Kidney epithelial cell (primary cell): ENCODE measurements around the gene BMERB1. TPM values are rescaled to one million over a fixed set of nuclear protein-coding genes. Genes with fewer than 3 reads are reported as not detected.

Source experiments
- DNase-seq: peaks from one replicate; pipeline ENCODE4 v3.0.0-alpha.2; 2010; ENCODE audit warnings: low read depth
- H3K27me3 ChIP-seq: 2 replicates; pipeline ENCODE4 v1.6.0; 2011; ENCODE audit warnings: low read length; ENCODE audit not compliant: control insufficient read depth, insufficient read depth
- H3K36me3 ChIP-seq: 2 replicates; pipeline ENCODE4 v1.5.1; 2011; ENCODE audit warnings: low read length; ENCODE audit not compliant: control insufficient read depth, insufficient read depth
- H3K4me3 ChIP-seq: 2 replicates; pipeline ENCODE4 v1.5.1; 2011; ENCODE audit warnings: low read depth, mild to moderate bottlenecking, control low read depth, low read length
- total RNA-seq: library from RNA; depleted of rRNA; stranded (reverse); fragments of >200 nt; gene quantifications from 2 replicates; pipeline ENCODE4 v1.2.3, GENCODE V29; 2015
- TF ChIP-seq, protein P1 (sequence below): IDR thresholded peaks from 2 replicates; pipeline ENCODE4 v1.5.1; 2011; ENCODE audit warnings: mild to moderate bottlenecking, moderate library complexity, low read length, control low read depth, inconsistent platforms; ENCODE audit not compliant: insufficient read depth, poor library complexity, severe bottlenecking

The BMERB1 gene
- total RNA-seq, 1 donor from 2014 or later: 29.3 TPM

DNA sequence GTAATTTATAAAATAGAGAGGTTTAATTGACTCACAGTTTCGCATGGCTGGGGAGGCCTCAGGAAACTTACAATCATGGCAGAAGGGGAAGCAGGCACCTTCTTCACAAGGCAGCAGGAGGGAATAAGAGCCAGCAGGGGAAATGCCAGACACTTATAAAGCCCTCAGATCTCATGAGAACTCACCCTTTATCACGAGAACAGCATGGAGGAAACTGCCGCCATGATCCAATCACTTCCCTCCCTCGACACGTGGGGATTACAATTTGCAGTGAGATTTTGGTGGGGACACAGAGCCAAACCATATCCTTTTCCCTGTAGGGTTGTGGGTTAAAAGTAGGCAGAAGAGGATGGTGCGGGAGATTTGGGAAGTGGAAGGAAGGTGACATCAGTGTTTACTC, 101.4 kb downstream of the BMERB1 start:
- Histone ChIP-seq H3K27me3 (no peaks in the 10 kb centered on the region), H3K36me3 (no peaks in the 10 kb centered on the region), H3K4me3 (no peak overlapping the region)
- TF ChIP-seq, protein P1, sequence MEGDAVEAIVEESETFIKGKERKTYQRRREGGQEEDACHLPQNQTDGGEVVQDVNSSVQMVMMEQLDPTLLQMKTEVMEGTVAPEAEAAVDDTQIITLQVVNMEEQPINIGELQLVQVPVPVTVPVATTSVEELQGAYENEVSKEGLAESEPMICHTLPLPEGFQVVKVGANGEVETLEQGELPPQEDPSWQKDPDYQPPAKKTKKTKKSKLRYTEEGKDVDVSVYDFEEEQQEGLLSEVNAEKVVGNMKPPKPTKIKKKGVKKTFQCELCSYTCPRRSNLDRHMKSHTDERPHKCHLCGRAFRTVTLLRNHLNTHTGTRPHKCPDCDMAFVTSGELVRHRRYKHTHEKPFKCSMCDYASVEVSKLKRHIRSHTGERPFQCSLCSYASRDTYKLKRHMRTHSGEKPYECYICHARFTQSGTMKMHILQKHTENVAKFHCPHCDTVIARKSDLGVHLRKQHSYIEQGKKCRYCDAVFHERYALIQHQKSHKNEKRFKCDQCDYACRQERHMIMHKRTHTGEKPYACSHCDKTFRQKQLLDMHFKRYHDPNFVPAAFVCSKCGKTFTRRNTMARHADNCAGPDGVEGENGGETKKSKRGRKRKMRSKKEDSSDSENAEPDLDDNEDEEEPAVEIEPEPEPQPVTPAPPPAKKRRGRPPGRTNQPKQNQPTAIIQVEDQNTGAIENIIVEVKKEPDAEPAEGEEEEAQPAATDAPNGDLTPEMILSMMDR: no peak
- no peak for DNase-seq

DNA sequence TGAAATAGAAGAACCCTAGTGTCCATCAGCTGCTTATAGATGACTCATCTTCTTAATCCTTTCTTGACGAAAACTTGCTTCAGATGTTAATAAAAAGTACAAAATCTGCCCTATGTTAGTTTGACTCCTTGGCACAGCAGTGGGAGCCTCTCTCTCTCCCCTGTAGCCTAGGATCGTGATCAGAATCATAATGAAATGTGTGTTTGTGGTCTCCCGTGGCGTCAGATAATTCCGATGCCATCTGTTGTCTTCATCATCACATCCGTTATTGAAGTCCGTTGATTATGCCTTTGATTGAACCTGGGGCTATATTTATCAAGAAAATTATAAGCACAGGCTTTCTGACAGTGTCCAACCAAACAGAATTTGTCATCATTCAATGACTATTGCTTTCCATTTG, 102.5 kb downstream of the BMERB1 start:
- TF ChIP-seq, protein P1: no peak
- no peaks in the 10 kb centered on the region for H3K27me3 ChIP-seq
- DNase-seq: no peak

DNA sequence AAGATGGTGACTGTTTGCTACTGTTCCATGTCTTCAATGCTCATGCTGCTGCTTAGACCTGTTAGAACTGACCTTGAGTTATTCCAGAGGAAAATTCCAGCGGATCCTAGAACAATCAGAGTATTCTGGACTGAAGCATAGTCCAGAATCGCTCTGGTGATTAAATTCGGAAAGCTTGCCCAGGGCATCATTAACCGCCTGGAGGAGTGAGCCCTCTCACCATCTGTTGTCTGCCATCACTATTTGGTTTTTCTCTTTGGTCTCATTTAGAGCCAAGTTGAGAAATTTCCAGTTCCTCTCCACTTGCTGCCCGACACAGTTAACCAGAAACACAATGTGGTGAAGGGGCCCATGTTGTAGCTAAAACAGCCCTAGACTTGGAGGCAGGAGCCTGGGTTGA, 104.1 kb downstream of the BMERB1 start:
- TF ChIP-seq, protein P1: no peak
- Histone ChIP-seq H3K4me3 (no peak overlapping the region), H3K27me3 (no peaks in the 10 kb centered on the region), H3K36me3 (no peaks in the 10 kb centered on the region)
- DNase-seq: no peak

More for the DNA sequence above, 102.5 kb downstream of the BMERB1 start:
- no peaks in the 10 kb centered on the region for H3K36me3 ChIP-seq
- no peak overlapping the region for H3K4me3 ChIP-seq

DNA sequence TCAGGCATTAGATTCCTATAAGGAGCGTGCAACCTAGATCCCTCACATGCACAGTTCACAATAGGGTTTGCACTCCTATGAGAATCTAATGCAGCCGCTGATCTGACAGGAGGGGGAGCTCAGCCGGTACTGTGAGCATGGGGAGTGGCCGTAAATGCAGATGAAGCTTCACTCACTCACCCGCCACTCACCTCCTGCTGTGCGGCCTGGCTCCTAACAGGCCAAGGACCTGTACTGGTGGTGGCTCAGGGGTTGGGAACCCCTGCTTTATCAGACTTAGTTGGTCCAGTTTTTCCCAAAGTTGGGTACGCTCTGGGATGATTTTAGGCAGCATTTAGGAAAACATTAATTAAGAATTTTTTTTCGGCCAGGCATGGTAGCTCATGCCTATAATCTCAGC, 104.8 kb downstream of the BMERB1 start:
- H3K4me3 ChIP-seq: no peak overlapping the region
- DNase-seq: no peak
- TF ChIP-seq, protein P1: no peak
- no peaks in the 10 kb centered on the region for H3K36me3 ChIP-seq
- H3K27me3 ChIP-seq: no peaks in the 10 kb centered on the region

DNA sequence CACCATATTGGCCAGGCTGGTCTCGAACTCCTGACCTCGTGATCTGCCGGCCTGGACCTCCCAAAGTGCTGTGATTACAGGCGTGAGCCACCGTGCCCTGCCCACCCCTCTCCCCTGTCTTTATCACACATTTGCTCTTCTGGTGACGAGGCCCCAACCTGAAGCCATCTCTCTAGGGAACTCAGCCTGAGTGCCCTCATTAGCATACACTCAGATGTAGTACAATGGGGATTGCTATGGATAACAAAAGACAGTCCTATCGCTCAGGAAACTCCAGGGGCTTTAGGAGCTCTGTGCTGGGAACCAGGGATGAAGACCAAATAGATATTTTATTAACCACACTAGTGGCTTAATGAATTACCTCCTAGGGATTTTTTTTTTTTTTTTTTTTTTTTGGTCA, 107.9 kb downstream of the BMERB1 start:
- TF ChIP-seq, protein P1: no peak
- no peak for DNase-seq
- H3K27me3 ChIP-seq: no peaks in the 10 kb centered on the region
- no peaks in the 10 kb centered on the region for H3K36me3 ChIP-seq
- no peak overlapping the region for H3K4me3 ChIP-seq

DNA sequence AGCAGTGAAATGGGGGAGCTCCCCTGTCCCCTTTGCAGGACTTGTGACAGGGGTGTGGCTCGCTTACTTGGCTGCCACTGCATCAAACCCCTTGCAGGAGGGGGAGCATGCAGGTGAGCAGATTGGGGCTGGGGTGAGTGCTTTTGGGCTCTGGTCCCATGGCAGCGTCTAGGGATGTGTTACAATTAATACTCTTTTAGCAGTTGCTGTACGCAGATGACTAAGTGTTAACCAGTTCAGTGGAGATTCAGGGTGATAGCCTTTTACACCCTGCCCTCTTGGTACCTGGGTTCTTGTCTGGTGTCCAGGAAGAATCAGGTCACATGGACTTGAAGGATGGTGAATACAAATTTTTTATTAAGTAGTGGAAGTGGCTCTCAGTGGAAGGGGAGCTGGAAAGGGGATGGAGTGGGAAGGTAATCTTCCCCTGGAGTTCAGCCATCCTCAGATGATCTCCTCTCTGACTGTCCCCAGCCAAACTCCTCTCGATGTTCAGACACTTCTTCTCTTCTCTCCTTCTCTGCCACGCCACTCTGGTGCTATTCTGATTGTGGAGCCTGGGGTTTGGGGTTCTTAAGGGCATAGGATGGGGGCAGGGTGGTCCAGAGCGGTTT, 108.5 kb downstream of the BMERB1 start:
- TF ChIP-seq, protein P1: no peak
- DNase-seq: no peak
- peaks cover 2% of the 10 kb centered on the region for H3K36me3 ChIP-seq
- H3K27me3 ChIP-seq: no peaks in the 10 kb centered on the region
- H3K4me3 ChIP-seq: no peak overlapping the region
